ENCODE results near the gene CFAP53. TPM values are rescaled to one million over a fixed set of nuclear protein-coding genes. Genes with fewer than 3 reads are reported as not detected.

Gene CFAP53
- total and polyA plus RNA-seq, 2 of the 4 experiments (the other 2 are of a cell fraction) = under 0.01 to 0.12 TPM

GRCh38 chr18:50189160-50189559 is 77.1 kb downstream of the CFAP53 start:
- no peak overlapping the region for H2AFZ ChIP-seq (replicated peaks; ENCODE audit: low read length, poor library complexity)
- 13% methylated on average over 1 of the region's 1 CpG; no CpG with 5 or more reads in 1 of the 2 experiments for WGBS, 2 experiments (ENCODE audit: extremely low coverage in 2 of 2, insufficient read length in 1 of 2)
- no peak overlapping the region for H4K91ac ChIP-seq (ENCODE audit: insufficient read depth, low read depth, low read length)
- BruUV-seq (replicated peaks) = no TSS peak
- H3K36me3 ChIP-seq (ENCODE audit: control insufficient read depth, insufficient read depth, low read length) = no peaks in the 10 kb centered on the region
- ChIA-PET POLR2A (ENCODE audit: unreplicated experiment) (no interaction called here), CTCF (no interaction called here)
- no peaks in the 10 kb centered on the region for H3K79me1 ChIP-seq (ENCODE audit: low read depth in 1 of 2, low read length in 2 of 2)
- DNase-seq (no peak), ATAC-seq (ENCODE audit: low read depth) (no peak)
- no peak overlapping the region for H3K4me3 ChIP-seq (ENCODE audit: insufficient read depth, low read depth, low read length)
- in situ Hi-C loops (cut with MboI; ENCODE audit: low sequenced_read_pairs) = loop anchor here (25.0 kb wide), 1 partner anchor 677 kb away; no protein-coding TSS in a partner anchor
- no peaks in the 10 kb centered on the region for H3K9me1 ChIP-seq (ENCODE audit: insufficient read depth, low read length)
- no peak overlapping the region for H3K18ac ChIP-seq (ENCODE audit: low read depth, low read length)
- H3K4ac ChIP-seq (ENCODE audit: low read depth, low read length) = no peak overlapping the region
- H2BK15ac ChIP-seq (ENCODE audit: low read depth, low read length) = no peak overlapping the region
- no peak overlapping the region for H3K14ac ChIP-seq (replicated peaks; ENCODE audit: low read depth, low read length)
- no peaks in the 10 kb centered on the region for H4K20me1 ChIP-seq (ENCODE audit: insufficient read depth, low read length)
- intact Hi-C loops (cut with micrococcal nuclease) = loop anchor here (10.0 kb wide), 1 partner anchor 224 kb away; no protein-coding TSS in a partner anchor
- no peak overlapping the region for H2AK9ac ChIP-seq (replicated peaks; ENCODE audit: low read depth, low read length, poor library complexity)
- no peaks in the 10 kb centered on the region for H3K4me1 ChIP-seq (ENCODE audit: control insufficient read depth, insufficient read depth, low read length)
- TF ChIP-seq, protein P1, sequence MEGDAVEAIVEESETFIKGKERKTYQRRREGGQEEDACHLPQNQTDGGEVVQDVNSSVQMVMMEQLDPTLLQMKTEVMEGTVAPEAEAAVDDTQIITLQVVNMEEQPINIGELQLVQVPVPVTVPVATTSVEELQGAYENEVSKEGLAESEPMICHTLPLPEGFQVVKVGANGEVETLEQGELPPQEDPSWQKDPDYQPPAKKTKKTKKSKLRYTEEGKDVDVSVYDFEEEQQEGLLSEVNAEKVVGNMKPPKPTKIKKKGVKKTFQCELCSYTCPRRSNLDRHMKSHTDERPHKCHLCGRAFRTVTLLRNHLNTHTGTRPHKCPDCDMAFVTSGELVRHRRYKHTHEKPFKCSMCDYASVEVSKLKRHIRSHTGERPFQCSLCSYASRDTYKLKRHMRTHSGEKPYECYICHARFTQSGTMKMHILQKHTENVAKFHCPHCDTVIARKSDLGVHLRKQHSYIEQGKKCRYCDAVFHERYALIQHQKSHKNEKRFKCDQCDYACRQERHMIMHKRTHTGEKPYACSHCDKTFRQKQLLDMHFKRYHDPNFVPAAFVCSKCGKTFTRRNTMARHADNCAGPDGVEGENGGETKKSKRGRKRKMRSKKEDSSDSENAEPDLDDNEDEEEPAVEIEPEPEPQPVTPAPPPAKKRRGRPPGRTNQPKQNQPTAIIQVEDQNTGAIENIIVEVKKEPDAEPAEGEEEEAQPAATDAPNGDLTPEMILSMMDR (conservative IDR thresholded peaks at IDR 0.05; ENCODE audit: low read depth, low read length) = no peak
- TF ChIP-seq CHD1 (IDR thresholded peaks at IDR 0.05; ENCODE audit: low read depth, low read length) = no peak
- no peak for TF ChIP-seq RCOR1 (IDR thresholded peaks at IDR 0.05; ENCODE audit: insufficient replicate concordance, low read length)
- no peak for TF ChIP-seq NFE2L2 (IDR thresholded peaks at IDR 0.05; ENCODE audit: low read depth, low read length)
- TF ChIP-seq MXI1 (IDR thresholded peaks at IDR 0.05; ENCODE audit: borderline replicate concordance, low read depth, low read length) = no peak
- no peak for TF ChIP-seq CEBPB (IDR thresholded peaks at IDR 0.05; ENCODE audit: low read depth, low read length)
- TF ChIP-seq RFX5 (IDR thresholded peaks at IDR 0.05; ENCODE audit: low read depth, low read length) = no peak
- no peak for TF ChIP-seq MAFK (IDR thresholded peaks at IDR 0.05; ENCODE audit: low read depth, low read length)
- no peak for TF ChIP-seq ELK1 (IDR thresholded peaks at IDR 0.05; ENCODE audit: borderline replicate concordance, low read depth, low read length)
- no peak for TF ChIP-seq FOS (IDR thresholded peaks at IDR 0.05; ENCODE audit: low read depth, low read length)
- TF ChIP-seq, protein P2, sequence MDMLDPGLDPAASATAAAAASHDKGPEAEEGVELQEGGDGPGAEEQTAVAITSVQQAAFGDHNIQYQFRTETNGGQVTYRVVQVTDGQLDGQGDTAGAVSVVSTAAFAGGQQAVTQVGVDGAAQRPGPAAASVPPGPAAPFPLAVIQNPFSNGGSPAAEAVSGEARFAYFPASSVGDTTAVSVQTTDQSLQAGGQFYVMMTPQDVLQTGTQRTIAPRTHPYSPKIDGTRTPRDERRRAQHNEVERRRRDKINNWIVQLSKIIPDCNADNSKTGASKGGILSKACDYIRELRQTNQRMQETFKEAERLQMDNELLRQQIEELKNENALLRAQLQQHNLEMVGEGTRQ (IDR thresholded peaks at IDR 0.05; ENCODE audit: low read depth, low read length) = no peak
- TF ChIP-seq POLR2A (IDR thresholded peaks at IDR 0.05; ENCODE audit: low read depth, low read length) = no peak
- TF ChIP-seq MAZ (IDR thresholded peaks at IDR 0.05; ENCODE audit: borderline replicate concordance, low read depth, low read length) = no peak
- no peak for TF ChIP-seq SMC3 (IDR thresholded peaks at IDR 0.05; ENCODE audit: low read depth, low read length)
- no peak for TF ChIP-seq BHLHE40 (IDR thresholded peaks at IDR 0.05; ENCODE audit: low read depth, low read length)
- TF ChIP-seq RAD21 (IDR thresholded peaks at IDR 0.05; ENCODE audit: low read length) = no peak
- no peak overlapping the region for H2BK20ac ChIP-seq (ENCODE audit: low read depth, low read length)
- no peak overlapping the region for H3K27ac ChIP-seq (ENCODE audit: insufficient read depth, low read length)
- no peak overlapping the region for H3K9ac ChIP-seq (ENCODE audit: low read depth, low read length)
- no peak overlapping the region for H3K4me2 ChIP-seq (ENCODE audit: low read depth, low read length)
- H3K27me3 ChIP-seq (ENCODE audit: control insufficient read depth, insufficient read depth, low read length) = peaks cover 18% of the 10 kb centered on the region
- no peak overlapping the region for H2AK5ac ChIP-seq (ENCODE audit: low read depth, low read length)
- no peak overlapping the region for H3K56ac ChIP-seq (ENCODE audit: extremely low read depth, insufficient read depth, low read length)
- no peak overlapping the region for H4K5ac ChIP-seq (ENCODE audit: low read depth, low read length)
- H4K8ac ChIP-seq (ENCODE audit: low read depth in 2 of 2, low read length in 2 of 2) = no peak overlapping the region
- no peak overlapping the region for H2BK120ac ChIP-seq (ENCODE audit: low read depth, low read length)
- H3K23ac ChIP-seq (ENCODE audit: low read depth, low read length) = no peak overlapping the region
- dilution Hi-C loops (cut with HindIII; ENCODE audit: low sequenced_read_pairs, unreplicated experiment) = no loop called here
- H3K9me3 ChIP-seq (ENCODE audit: control insufficient read depth, insufficient read depth, low read length) = no peaks in the 10 kb centered on the region; the same call in 1 of the 2 replicates
- H2BK5ac ChIP-seq (ENCODE audit: low read depth, low read length, poor library complexity, severe bottlenecking) = no peak overlapping the region
